HG03039 (cell line): ENCODE data around the gene HLCS.

ENCODE experiments used
- ATAC-seq: cut with Tn5 transposase; IDR thresholded peaks from one replicate; pipeline ENCODE4 v1.9.1; 2021; ENCODE audit warnings: mild to moderate bottlenecking, moderate library complexity; ENCODE audit not compliant: unreplicated experiment

The HLCS gene

DNA sequence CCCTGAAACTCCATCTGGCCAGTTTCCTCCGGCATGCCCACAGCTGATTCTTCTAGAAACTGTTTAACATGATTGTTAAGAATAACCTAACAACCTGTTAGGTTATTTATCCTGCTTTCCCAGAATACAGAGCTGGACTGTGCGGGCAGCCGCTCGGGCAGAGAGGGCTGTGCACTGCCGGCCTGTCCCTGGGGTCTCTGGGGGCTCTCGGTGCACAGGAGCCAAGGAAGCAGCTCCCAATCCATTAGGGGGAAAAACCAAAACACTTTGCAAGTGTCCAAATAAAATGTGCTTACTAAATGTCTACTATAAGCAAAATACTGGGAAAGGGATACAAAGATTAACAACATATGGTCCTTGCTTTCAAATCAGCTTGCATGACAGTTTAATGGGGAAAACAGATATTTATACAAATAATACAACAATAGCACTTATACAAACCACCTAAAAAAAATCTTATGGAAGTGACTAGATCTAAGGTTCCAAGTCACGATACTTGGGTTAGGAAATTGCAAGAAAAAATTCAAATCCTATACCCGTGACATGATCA lies 50.7 kb downstream of the HLCS start:
- no peak for ATAC-seq

DNA sequence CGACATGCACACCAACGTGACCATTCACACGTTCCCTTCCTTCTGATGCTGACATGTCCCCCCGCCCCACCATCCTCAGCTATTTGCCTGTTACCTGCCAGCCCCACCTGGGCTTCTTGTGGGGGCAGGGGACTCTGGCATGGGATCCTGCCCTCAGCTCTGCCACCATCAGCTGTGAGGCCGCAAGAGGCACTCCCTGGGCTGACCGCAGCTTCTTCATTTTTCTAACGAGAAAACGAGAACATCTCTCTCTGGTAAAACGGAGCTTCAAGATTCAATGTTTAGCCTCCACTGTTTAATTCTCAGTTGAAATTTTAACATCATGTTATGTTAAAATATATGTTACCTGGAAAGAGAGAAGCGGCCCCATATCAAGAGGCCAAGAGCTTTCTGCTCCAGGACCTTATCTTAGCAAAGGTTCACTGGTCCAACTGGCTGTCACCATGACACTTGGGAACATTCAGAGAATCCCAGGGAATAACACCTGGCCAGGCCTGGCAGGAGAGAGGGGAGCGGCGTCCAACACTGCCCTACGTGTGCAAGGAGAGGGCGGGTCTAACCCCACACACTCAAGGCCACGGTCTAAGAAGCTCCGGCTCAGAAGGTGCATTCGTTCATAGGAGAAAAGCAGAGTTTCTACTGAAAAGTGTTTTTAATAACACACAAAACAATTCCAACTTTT lies 51.3 kb downstream of the HLCS start:
- no peak for ATAC-seq

DNA sequence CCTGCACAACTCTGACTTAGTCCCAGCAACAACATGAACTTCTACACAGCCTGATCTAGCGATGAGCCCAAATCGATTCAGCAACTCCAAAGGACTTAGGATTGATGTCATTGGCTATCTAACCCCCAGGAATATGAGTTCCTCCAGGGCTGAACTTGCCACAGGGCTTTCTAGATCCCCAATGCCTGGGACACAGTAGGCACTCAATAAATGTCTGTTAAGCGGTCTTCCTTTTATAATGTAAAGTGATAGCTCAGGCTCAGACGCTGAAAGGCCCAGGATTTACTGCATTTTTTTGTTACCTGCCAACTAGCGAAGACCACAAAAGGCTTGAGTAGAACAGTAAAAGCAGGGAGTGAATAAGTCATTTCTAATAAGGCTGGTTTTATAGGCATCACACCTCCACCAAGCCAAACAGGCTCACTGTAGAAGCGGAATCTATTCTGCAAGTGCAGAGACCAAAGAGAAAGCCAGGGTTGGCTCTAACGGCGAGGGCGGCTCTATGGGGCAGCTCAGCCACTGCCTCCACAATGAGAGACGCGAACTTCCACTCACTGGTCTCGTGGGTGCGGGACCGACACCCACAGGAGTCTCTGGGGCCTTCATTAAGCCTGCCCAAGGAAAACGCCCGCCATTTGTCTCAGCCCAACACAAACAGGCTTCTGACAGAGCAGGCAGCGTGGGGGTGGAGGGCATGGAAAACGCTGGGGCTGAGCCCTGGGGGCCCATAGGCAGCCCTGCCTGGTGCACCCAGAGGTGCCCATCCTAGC lies 52.0 kb downstream of the HLCS start:
- ATAC-seq = no peak

DNA sequence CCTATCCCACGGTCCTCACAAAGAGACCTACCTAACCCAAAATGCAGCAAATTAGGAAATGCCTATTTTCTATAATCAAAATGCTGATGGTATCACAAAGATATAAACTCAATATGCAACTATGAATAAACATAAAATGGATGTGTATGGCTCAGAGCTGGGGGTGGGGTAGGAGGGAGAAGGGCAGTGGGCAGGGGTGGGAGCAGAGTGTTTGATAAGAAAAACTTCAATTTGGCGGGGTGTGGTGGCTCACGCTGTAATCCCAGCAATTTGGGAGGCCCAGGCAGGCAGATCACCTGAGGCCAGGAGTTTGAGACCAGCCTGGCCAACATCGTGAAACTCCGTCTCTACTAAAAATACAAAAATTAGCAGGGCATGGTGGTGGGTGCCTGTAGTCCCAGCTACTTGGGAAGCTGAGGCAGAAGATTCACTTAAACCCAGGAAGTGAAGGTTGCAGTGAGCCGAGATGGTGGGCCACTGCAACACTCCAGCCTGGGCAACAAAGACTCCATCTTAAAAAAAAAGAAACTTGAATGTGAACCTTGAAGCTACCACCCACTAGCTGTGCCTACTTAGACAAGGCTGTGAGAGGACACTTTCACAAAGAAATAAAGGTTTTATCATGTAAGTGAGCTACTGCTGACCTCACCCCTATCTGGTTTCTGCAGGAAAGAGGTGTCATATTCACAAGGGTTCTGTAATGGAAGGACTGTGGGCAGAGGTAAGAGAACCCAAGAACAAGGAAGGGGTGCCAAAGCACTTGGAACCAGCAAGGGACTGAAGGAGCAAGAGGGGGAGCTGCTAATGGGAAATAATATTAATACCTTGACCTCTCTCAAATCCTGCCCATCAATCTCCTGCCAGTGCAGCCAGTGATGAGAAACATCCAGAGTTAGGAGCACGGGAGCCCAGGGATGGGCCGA lies 53.0 kb downstream of the HLCS start:
- no peak for ATAC-seq

DNA sequence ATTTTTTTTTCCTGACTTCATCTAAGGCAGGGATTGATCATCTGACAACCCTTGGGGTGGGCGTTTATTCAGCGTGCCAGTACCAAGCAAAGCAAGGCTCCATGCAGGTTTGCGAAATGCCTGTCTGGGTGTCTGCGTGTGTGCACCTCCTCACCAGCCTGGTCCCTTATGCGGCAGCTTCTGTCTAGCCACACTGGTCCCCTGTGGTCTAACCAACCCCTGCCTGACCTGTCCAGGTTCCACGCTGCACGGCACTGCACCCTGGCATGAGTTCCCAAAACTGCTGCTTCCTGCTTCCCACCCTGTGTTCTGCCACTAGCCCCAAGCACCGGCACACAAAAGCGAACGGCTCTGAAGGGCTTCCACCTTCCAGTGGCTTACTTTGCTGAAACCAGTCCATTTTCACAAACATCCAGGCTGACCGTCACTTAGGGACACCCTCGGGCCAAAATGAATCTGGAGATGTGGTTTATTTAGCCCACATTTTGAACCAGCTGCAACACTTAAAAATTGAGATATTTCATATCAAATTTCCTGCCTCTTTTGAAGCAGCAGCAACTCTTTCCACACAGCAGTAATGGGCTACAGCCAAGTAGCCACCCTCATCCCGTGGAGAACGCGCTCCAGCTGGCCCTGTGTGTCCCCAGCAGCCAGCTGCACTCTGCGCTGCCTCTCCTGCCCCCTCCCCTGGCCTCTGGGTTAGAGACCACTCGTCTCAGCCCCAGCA lies 55.7 kb downstream of the HLCS start:
- ATAC-seq = no peak

DNA sequence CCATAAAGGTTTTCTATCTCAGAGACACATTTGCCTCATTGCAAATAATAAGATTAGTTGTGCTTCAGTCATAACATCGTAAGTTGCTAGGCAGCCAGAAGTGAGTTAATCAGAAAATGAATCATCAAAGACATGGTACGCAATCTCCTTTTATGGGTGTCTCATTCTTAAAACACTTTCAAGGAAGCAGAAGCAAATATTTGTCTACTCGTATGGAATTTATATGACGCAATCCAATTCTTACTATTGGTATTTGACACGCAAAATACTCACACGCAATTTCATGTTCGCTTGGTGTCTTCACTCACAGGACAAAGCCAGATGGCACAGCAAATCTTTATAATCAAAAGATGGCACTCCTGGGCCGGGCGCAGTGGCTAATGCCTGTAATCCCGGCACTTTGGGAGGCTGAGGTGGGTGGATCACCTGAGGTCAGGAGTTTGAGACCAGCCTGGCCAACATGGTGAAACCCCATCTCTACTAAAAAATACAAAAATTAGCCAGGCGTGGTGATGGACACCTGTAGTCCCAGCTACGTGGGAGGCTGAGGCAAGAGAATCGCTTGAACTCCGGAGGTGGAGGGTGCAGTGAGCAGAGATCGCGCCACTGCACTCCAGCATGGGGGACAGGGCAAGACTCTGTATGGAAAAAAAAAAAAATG lies 56.4 kb downstream of the HLCS start:
- no peak for ATAC-seq

DNA sequence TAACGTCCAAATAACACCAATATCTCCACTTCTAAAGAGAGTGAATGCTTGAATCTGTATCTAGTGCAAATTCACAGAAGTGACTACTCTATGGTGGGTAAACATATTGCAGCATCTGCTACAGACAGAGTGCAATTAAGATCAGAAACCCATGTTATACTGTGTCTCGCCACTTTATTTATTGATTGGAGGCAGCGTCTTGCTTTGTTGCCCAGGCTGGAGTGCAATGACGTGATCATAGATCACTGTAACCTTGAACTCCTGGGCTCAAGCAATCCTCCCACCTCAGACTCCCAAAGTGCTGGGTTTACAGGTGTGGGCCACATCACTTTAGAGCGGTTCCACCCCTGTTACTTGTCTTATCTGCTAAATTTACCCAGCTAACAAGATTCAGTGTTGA lies 57.0 kb downstream of the HLCS start:
- no peak for ATAC-seq

DNA sequence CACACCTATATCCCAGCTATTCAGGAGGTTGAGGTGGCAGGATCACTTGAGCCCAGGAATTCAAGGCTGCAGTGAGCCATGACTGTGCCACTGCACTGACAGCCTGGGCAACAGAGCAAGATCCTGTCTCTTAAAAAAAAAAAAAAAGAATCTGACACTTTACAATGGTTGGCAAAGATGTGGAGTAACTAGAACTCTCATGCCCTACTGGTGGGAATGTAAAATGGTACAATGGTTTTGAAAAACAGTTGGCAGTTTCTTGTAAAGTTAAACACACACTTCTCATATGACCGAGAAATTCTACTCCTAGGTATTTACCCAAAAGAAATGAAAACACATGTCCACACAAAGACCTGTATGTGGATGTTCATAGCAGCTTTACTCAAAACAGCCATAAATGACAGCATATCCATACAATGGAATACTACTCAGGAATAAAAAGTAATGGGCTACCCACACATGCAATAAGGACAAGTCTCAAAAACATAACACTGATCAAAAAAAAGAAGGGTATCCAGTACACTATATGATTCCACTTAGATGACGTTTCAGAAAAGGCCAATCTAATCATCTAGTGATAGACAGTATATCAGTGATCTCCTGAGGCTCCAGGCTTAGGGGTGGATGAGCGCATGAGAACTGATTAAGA lies 58.1 kb downstream of the HLCS start:
- ATAC-seq = no peak

DNA sequence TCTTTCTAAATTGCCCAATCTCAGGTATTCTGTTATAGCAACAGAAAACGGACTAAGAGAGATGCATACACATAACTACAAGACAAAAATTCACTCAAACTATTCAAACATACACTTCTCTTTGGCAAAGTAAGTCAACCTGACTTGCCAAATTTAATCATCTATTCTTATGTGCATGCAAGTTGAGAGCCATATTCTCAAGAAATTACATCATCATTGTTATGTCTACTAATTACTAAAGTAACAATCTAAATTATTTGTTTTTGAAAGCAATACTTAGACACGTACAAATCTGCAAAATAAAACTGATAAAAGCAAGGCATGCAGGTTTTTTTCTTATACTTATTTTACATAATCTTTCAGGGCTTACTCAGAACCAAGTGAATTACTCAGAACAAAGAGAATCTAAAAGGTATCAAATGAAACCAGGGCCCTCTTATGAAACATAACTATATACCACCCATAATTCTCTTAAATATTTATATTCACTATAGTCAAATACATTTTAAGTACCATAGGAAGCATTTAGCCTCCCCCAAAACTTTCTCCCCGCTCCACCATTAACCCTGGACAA lies 62.3 kb downstream of the HLCS start:
- no peak for ATAC-seq

DNA sequence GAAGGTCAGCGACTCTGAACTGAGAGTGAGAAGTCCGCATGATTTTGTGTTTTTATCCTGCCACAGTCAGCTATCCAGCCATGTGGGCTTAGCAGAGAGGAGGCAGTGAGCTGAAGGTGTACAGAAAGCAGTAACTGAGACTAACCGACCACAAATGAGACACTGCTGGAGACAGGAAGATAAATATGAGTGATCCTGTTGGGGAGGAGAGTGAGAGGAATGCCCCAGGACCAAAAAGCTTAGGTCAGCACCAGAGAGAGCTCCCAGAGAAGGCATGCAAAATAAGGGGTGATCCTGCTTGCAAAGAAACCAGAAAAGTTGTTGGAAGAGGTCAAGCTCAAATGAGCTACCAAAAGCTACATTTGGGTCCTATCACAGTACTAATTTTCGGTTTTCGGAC lies 63.7 kb downstream of the HLCS start:
- ATAC-seq = no peak

DNA sequence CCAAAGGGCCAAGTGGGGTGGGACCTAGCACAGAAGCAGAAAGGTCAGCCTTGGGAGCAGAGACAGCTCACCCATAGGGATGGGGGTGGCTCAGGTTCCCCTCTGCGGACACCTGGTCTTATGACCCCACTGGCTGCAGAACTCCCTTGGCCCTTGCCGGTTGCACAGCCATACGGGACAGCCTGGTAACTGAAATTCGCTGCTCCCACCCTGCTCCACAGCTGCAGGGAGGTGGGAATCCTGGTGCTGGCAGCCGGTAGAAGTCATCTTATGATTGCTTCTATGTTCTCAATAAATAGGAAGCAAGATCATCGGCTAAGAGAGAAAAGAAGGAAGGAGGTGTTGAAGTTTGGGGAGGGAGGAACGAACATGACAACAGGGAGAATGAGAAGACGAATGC lies 64.1 kb downstream of the HLCS start:
- no peak for ATAC-seq

DNA sequence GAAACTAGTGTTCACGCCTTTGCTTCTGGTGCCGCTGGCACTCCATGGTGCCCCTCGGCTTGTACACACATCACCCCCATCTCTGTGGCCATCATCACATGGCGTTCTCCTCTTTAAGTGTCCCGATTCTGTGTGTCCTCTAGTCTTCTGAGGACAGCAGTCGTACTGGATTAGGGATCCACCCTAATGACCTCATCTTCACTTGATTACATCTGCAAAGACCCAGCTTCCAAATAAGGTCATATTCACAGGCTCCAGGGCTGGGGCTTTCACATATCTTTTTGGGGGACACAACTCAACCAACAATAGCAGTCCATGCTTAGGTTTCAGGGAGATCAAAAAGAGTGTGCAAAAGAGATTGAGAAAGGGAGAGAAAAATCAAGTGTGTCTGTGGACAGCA lies 64.9 kb downstream of the HLCS start:
- ATAC-seq = no peak

DNA sequence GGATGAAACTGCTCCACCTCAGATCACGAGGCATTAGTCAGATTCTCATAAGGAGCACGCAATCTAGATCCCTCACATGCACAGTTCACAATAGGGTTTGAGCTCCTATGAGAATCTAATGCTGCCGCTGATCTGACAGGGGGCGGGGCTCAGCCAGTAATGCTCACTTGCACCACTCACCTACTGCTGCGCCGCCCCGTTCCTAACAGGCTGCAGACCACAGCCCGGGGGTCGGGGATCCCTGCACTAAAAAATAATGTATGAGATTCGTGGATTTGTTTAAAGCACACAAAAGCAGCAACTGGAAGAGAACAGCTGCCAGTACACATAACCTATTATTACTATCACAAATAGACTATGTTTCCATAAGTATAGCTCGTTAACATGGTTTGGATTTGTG lies 72.9 kb downstream of the HLCS start:
- no peak for ATAC-seq

DNA sequence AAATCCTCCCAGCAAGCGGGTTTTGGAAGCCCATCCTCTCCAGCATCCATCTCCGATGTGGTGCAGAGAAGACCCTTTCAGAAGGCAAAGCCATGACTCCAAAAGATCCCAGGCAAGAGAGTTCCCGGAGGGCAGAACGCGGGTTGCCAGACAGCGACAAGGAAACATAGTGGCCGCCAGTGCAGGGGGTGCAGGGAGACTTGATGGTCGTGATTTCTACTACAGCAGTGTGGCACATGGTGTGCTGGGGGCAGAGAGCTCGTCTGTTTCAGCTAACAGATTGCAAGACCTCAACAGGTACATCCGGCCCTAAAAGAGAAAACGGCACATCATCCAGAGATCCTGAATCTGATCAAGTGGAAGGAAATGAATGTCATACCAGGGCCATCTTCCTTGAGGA lies 74.3 kb downstream of the HLCS start:
- no peak for ATAC-seq

DNA sequence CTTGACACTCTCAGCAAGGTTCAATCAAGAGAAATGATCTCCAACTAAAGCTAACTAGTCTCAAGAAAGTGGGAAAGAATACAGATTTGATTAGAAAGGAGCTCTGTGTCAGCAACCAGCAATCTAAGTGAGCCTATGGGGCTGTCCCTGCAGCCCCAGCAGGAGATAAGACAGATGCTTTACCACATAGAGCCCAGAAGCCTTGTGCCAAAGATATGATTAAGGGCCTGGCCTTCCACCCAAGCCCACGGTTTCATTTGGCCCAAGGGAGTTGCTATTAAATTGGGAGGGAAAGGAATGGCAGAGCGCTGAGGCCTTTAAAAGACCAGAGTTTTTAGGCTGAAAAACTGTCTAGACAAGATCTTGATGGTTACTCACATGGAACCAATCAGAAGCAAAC lies 74.8 kb downstream of the HLCS start:
- no peak for ATAC-seq

DNA sequence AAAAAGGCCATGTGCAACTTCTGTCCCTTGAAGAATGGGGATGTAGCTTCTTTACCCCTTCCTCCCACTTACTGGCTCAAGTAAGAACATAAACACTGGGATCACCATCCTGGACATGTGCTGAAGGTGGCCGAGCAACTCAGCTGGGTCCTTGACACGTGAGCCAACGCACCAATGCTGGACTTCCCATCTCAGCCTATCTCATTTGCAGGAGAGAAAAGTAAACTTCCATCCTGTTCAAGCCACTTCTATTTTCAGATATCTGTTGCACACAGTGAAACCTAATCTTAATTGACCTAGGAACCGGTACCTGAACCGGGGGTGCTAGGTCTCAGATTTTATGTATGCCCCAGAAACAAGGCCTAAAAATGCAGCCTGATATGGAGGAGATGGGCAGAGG lies 75.3 kb downstream of the HLCS start:
- ATAC-seq = no peak

DNA sequence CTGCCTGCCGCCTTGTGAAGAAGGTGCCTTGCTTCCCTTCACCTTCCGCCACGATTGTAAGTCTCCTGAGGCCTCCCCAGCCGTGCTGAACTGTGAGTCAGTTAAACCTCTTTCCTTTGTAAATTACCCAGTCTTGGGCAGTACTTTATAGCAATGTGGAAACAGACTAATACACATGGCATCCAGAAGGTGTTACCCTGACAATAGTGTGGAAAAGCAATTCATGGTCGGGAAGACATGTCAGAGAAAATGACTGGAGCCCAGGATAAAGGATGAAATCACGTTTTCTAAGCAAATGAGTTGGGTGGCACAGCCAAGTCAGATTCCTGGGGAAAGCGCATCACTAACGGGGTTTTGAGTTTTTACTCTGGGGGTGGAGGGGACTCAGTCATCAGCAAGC lies 76.4 kb downstream of the HLCS start:
- ATAC-seq = no peak

DNA sequence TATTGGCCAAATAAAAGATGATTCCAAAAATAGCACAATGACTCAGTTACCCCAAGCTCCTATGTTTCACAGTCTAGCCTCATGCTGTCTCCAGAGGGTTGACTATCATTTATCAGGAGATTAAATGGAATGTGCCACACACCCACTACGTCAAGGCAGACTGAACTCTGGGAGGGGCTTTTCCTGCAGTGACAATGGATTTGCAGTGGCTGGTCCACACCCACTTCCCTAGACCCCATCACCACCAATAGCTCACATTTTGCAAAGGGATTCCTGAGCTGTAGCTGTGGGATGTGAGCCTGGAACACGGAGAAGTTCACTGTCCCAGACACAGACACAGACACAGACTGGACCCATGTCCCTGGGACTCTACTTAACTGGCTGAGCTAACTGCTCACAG lies 77.1 kb downstream of the HLCS start:
- no peak for ATAC-seq

DNA sequence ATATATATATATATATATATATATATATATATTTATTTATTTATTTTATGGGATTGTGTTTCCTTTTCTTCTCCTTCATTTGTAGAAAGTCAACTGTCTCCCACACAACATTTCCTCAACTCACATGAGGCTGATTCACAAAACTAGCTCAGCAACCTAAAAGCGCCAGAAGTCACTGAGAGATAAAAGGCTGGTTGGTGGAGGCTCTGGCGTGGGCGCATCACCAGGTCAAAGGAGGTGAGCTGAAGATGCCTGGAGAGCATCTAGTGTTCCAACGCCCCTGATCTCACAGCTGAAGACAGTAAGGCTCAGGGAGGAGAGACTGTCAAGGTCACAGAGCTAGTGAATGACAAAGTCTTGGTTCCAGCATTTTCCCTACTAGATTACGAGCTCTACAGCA lies 78.0 kb downstream of the HLCS start:
- no peak for ATAC-seq
